ENCODE results near the gene RNF141.

The RNF141 gene

DNA sequence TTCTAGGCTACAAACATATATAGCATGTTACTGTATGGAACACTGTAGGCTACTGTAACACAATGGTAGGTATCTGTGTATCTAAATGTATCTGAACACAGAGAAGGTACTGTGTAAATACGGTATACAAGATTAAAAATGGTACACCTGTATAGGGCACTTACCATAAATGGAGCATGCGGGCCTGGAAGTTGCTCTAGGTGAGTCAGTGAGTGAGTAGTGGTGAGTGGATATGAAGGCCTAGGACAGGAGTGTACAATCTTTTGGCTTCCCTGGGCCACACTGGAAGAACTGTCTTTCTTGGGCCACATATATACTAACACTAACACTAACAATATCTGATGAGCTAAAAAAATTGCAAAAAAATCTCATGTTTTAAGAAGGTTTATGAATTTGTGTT is 21.4 kb downstream of the RNF141 start:
- H3K9me3 ChIP-seq (ENCODE audit: control insufficient read depth, insufficient read depth, low read depth, low read length): no peaks in the 10 kb centered on the region
- POLR2A ChIA-PET: no interaction called here
- no peak overlapping the region for H3K27ac ChIP-seq (ENCODE audit: extremely low read depth, low read depth, low read length)
- TF ChIP-seq GLI4 (tag by site-specific recombination; IDR thresholded peaks at IDR 0.05) (no peak), ZNF138 (tag by site-specific recombination; IDR thresholded peaks at IDR 0.05; ENCODE audit: borderline replicate concordance) (no peak), ZNF211 (tag by site-specific recombination; IDR thresholded peaks at IDR 0.05; ENCODE audit: low read depth) (no peak), GFI1B (tag by site-specific recombination; IDR thresholded peaks at IDR 0.05) (no peak), ZBTB20 (tag by site-specific recombination; IDR thresholded peaks at IDR 0.05) (no peak), ZNF266 (tag by site-specific recombination; IDR thresholded peaks at IDR 0.05; ENCODE audit: low read depth) (no peak), ZBTB48 (tag by site-specific recombination; IDR thresholded peaks at IDR 0.05) (no peak), SP7 (tag by site-specific recombination; IDR thresholded peaks at IDR 0.05) (no peak), ZNF341 (tag by site-specific recombination; IDR thresholded peaks at IDR 0.05; ENCODE audit: low read depth) (no peak), ZNF157 (tag by site-specific recombination; IDR thresholded peaks at IDR 0.05) (no peak), OSR2 (tag by site-specific recombination; IDR thresholded peaks at IDR 0.05) (no peak), ZNF423 (tag by site-specific recombination; IDR thresholded peaks at IDR 0.05) (no peak)
- TF ChIP-seq, protein P1, sequence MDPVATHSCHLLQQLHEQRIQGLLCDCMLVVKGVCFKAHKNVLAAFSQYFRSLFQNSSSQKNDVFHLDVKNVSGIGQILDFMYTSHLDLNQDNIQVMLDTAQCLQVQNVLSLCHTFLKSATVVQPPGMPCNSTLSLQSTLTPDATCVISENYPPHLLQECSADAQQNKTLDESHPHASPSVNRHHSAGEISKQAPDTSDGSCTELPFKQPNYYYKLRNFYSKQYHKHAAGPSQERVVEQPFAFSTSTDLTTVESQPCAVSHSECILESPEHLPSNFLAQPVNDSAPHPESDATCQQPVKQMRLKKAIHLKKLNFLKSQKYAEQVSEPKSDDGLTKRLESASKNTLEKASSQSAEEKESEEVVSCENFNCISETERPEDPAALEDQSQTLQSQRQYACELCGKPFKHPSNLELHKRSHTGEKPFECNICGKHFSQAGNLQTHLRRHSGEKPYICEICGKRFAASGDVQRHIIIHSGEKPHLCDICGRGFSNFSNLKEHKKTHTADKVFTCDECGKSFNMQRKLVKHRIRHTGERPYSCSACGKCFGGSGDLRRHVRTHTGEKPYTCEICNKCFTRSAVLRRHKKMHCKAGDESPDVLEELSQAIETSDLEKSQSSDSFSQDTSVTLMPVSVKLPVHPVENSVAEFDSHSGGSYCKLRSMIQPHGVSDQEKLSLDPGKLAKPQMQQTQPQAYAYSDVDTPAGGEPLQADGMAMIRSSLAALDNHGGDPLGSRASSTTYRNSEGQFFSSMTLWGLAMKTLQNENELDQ (tag by site-specific recombination; IDR thresholded peaks at IDR 0.05; ENCODE audit: low read depth): no peak
- peaks cover 0 to 48% of the 10 kb centered on the region in 2 experiments; a peak in 2 of 3 replicates for H3K36me3 ChIP-seq (ENCODE audit: control insufficient read depth in 2 of 2, insufficient read depth in 1 of 2, low read length in 2 of 2)
- no peaks in the 10 kb centered on the region for H3K4me1 ChIP-seq (ENCODE audit: control insufficient read depth, insufficient read depth, low read length)
- no peak overlapping the region for H3K4me3 ChIP-seq (ENCODE audit: low read depth, low read length)
- CTCF ChIA-PET: interaction anchor here (0.6 to 0.9 kb wide), 3 partner anchors 9 to 1198 kb away, joined by 3 to 5 read pairs (median 4); partner anchors contain the start of gene RNF141

DNA sequence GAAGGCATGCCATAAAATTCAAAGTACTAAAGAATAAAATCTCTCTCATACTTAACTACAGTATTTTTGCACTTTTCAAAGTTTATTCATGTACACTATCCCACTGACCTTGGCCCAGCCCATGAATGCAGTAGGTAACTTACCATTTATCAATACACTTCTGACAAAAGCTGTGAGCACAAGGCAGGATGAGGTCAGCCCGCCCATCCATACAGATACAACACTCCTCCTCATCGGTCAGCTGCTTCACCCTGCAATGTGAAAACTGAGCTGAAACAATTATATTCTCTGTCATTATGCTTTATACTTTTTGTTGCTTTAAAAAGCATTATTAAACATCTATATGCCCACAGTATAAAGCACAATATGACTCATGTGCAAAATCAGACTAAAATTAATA is 22.1 kb downstream of the RNF141 start:
- ChIA-PET CTCF (interaction anchor here (0.6 kb wide), 1 partner anchor 1197 kb away, joined by 4 read pairs; no protein-coding TSS in a partner anchor), POLR2A (no interaction called here)
- H3K36me3 ChIP-seq (ENCODE audit: control insufficient read depth in 2 of 2, insufficient read depth in 1 of 2, low read length in 2 of 2): peaks cover 0 to 43% of the 10 kb centered on the region in 2 experiments; a peak in 2 of 3 replicates
- no peak overlapping the region for H3K4me3 ChIP-seq (ENCODE audit: low read depth, low read length)
- H3K9me3 ChIP-seq (ENCODE audit: control insufficient read depth, insufficient read depth, low read depth, low read length): no peaks in the 10 kb centered on the region
- H3K4me1 ChIP-seq (ENCODE audit: control insufficient read depth, insufficient read depth, low read length): no peaks in the 10 kb centered on the region
- no peak overlapping the region for H3K27ac ChIP-seq (ENCODE audit: extremely low read depth, low read depth, low read length)
- no peak for TF ChIP-seq ZNF354C (tag by site-specific recombination; IDR thresholded peaks at IDR 0.05; ENCODE audit: borderline replicate concordance, low read depth)
- no peak for TF ChIP-seq ZFP3 (tag by site-specific recombination; IDR thresholded peaks at IDR 0.05; ENCODE audit: low read depth)
- no peak for TF ChIP-seq ZNF155 (tag by site-specific recombination; IDR thresholded peaks at IDR 0.05)
- TF ChIP-seq ZSCAN16 (tag by site-specific recombination; IDR thresholded peaks at IDR 0.05): no peak
- TF ChIP-seq ZNF830 (tag by site-specific recombination; IDR thresholded peaks at IDR 0.05; ENCODE audit: low read depth): no peak
- TF ChIP-seq, protein P2, sequence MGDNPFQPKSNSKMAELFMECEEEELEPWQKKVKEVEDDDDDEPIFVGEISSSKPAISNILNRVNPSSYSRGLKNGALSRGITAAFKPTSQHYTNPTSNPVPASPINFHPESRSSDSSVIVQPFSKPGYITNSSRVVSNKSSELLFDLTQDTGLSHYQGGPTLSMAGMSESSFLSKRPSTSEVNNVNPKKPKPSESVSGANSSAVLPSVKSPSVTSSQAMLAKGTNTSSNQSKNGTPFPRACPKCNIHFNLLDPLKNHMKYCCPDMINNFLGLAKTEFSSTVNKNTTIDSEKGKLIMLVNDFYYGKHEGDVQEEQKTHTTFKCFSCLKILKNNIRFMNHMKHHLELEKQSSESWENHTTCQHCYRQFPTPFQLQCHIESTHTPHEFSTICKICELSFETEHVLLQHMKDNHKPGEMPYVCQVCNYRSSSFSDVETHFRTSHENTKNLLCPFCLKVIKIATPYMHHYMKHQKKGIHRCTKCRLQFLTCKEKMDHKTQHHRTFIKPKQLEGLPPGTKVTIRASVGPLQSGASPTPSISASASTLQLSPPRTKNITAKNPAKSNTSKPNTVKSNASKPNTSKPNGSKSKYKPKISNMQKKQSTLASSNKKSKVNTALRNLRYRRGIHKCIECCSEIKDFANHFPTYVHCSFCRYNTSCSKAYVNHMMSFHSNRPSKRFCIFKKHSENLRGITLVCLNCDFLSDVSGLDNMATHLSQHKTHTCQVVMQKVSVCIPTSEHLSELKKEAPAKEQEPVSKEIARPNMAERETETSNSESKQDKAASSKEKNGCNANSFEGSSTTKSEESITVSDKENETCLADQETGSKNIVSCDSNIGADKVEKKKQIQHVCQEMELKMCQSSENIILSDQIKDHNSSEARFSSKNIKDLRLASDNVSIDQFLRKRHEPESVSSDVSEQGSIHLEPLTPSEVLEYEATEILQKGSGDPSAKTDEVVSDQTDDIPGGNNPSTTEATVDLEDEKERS (tag by site-specific recombination; IDR thresholded peaks at IDR 0.05): no peak
- no peak for TF ChIP-seq FEZF1 (tag by site-specific recombination; IDR thresholded peaks at IDR 0.05)
- no peak for TF ChIP-seq EGR2 (tag by site-specific recombination; IDR thresholded peaks at IDR 0.05; ENCODE audit: low read depth)
- no peak for TF ChIP-seq YY1 (tag by site-specific recombination; IDR thresholded peaks at IDR 0.05)
- no peak for TF ChIP-seq ZNF777 (tag by site-specific recombination; IDR thresholded peaks at IDR 0.05; ENCODE audit: borderline replicate concordance)
- no peak for TF ChIP-seq ZNF175 (tag by site-specific recombination; IDR thresholded peaks at IDR 0.05)
- no peak for TF ChIP-seq ZNF341 (tag by site-specific recombination; IDR thresholded peaks at IDR 0.05; ENCODE audit: low read depth)
- TF ChIP-seq, protein P3, sequence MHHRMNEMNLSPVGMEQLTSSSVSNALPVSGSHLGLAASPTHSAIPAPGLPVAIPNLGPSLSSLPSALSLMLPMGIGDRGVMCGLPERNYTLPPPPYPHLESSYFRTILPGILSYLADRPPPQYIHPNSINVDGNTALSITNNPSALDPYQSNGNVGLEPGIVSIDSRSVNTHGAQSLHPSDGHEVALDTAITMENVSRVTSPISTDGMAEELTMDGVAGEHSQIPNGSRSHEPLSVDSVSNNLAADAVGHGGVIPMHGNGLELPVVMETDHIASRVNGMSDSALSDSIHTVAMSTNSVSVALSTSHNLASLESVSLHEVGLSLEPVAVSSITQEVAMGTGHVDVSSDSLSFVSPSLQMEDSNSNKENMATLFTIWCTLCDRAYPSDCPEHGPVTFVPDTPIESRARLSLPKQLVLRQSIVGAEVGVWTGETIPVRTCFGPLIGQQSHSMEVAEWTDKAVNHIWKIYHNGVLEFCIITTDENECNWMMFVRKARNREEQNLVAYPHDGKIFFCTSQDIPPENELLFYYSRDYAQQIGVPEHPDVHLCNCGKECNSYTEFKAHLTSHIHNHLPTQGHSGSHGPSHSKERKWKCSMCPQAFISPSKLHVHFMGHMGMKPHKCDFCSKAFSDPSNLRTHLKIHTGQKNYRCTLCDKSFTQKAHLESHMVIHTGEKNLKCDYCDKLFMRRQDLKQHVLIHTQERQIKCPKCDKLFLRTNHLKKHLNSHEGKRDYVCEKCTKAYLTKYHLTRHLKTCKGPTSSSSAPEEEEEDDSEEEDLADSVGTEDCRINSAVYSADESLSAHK (tag by site-specific recombination; IDR thresholded peaks at IDR 0.05): no peak
- TF ChIP-seq ZSCAN30 (tag by site-specific recombination; IDR thresholded peaks at IDR 0.05): no peak
